DMS 273 (cell line): ENCODE measurements around the gene NCKAP5.

Experiments
- DNase-seq: peaks from one replicate; lab custom pipeline; 2025; ENCODE audit not compliant: unreplicated experiment; lab: John Stamatoyannopoulos, UW

NCKAP5 gene

GRCh38 chr2:133405252-133405651, 163.0 kb downstream of the NCKAP5 start:
- DNase-seq: no peak

- no peak for DNase-seq
Observed at GRCh38 chr2:133400411-133400810, 167.9 kb downstream of the NCKAP5 start.

GRCh38 chr2:133393895-133394294, 174.4 kb downstream of the NCKAP5 start:
- DNase-seq: no peak

- no peak for DNase-seq
Observed at GRCh38 chr2:133390156-133390555, 178.1 kb downstream of the NCKAP5 start.

GRCh38 chr2:133389569-133389968, 178.7 kb downstream of the NCKAP5 start:
- no peak for DNase-seq

DNA sequence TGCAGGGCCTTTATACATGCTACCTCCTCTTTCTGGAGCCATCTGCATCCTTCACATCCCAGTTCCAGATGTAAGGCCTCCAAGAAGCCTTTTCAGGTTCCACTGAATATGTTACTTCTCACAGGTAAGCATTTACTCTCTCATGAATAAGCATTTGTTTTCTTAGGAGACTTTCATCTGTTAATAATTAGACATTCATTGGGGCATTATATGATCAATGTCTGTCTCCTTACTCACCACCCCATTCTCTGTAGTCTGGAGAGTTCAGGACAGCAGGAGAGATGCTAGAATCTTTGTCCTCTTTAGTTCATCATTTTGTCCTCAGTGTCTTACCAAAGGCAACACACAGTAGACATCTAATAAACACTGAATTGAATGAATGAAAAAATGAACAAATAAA, 185.7 kb downstream of the NCKAP5 start:
- no peak for DNase-seq

DNA sequence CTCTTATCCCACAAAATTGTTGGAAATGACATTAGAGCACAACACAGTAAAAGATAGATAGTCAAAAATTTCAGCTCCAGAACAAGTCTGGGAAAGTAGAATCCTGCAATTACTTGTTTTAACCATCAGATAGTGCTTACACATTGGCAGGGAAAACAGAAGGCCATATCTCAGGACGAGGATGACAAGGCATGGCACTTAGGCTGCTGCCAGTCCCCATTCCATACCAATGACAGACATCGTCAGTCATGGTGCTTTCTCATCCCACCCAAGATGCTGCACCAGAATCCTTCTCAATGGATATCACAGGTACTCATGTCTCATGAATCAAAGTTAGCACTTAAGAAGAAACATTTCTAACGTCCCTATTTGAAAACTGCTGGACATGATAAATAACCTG, 187.3 kb downstream of the NCKAP5 start:
- DNase-seq: no peak

- DNase-seq: no peak
Observed at GRCh38 chr2:133378928-133379549, 189.2 kb downstream of the NCKAP5 start.

- DNase-seq: no peak
Observed at GRCh38 chr2:133378386-133378785, 189.9 kb downstream of the NCKAP5 start.

DNA sequence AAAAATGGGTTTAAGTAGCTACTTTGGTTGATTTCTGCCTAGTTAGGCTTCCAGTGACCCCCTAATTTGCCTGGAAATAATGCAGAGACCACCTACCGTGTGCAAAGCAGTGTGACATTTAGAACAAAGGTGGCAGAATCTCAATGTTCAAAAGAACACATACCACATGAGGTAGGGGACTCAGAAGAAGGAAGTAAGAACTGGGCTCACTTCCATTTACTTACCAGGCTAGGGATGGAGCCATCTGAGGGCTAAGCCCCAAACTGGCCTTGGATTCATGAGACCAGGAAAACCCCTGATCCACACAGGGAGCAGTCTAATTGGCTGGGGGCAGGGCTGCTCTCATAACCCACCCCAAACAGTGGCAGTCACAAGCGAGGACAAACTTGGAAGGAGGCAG, 190.7 kb downstream of the NCKAP5 start:
- no peak for DNase-seq

DNA sequence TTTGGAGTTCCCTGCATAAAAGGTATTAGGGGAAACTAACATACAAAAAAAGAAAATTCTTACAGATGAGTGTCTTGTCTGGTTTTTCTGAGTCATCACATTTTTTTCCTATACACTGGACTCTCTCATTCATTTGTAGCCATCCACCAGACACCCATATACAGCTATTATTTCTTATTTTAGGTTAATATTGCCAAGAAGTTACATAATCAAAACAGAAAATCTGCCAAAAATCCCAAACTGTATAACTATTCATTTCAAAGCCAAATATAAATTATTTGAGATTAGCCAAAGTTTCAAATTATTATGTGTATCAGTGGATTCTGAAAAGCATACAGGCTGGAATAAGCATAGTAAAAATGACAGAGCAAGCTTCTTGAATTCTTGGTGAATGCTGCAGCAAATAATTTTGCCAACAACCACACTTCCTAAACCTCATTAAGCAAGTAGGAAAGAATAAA, 191.2 kb downstream of the NCKAP5 start:
- no peak for DNase-seq

DNA sequence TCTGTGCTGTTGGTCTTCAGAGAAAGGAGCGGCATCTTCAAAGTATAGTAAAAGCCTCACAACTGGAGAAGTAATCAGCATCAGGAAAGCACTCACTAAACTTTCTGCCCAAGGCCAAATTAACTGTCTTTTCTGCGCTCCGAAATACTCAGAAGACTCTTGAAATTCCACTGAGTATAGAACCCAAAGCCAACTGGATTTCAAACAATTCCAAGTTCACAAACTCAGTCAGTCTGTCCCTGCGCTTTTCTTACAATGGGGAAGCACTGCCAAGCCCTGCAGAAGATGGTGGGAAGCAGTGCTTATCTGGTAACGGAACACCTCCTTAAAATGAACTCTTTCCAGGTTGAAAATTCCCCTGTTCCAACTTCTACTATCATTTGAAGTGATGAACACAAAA, 193.5 kb downstream of the NCKAP5 start:
- DNase-seq: no peak

GRCh38 chr2:133371286-133371685, 197.0 kb downstream of the NCKAP5 start:
- no peak for DNase-seq

DNA sequence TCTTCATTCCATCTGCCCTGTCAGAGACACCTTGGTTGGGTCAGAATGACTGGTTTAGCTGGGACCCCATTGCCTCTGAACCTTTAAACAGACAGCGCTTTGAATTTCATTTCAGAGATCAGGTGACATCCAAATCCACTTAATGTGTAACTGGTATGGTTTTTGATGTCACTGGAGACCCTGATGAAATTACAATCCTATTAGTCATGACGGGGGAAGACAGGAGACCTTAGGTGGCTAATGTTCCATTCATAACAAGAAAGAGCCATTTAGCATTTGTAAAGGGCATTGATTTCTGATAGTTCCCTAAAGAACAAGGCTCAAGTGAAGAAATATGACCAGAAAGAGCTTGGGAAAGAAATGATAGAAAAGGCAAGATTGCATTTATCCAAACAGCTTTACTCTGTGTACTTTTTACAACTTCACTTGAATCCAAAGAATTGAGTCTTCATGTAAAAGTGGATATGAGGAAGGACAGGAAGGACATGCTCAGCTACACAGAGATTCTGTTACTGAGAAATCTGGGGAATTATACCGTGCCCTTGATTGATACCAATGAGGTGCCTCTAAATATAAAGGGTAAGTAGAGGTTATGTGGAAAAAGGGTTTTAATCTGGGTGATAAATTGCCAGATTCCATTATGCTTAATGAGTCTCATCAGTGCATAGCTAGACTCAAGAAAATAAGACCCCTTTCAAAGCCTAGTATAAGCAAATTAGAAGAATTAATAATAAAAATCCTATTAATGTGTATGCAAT, 198.2 kb downstream of the NCKAP5 start:
- DNase-seq: no peak

- DNase-seq: no peak
Observed at GRCh38 chr2:133365117-133365516, 203.1 kb downstream of the NCKAP5 start.

GRCh38 chr2:133364636-133365035, 203.6 kb downstream of the NCKAP5 start:
- DNase-seq: no peak

DNA sequence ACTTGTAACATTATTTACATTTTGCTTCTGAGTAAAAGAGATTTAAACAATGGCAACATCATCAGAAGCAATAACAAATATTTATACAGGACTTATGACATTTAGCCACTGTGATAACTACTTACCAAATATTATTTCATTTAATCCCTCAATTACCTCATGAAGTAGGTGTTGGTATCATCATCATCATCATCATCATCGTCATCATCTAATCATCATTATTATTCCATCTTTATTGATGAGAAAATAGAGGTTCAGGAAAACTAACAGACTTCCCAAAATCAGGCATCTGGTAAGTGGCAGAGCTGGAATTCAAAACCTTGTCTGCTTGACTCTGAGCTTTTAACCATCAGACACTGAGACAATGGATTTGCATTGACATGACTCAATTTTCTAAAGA, 204.4 kb downstream of the NCKAP5 start:
- DNase-seq: no peak

GRCh38 chr2:133362061-133362476, 206.2 kb downstream of the NCKAP5 start:
- peak; percentile 33 for DNase-seq

- no peak for DNase-seq
Observed at GRCh38 chr2:133360882-133361281, 207.4 kb downstream of the NCKAP5 start.

GRCh38 chr2:133360190-133360589, 208.1 kb downstream of the NCKAP5 start:
- DNase-seq: no peak

DNA sequence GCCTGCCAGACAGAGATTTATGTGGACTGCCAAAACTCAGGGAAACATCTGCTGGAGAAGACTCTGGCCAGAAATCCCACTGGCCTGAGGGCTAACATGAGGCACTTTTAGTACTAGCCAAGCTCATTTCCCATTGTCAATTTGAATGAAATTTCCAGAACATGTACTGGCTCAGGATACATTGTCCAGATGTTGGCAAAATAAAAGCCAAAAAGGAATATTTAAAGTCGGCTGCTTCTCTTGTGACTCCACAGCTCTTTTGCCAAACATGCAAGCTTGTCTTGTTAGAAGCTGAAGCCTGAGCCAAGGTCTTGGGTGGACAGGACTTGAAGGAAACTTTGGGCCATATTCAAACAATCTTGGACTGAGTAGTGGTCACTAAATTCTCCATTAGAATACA, 215.5 kb downstream of the NCKAP5 start:
- no peak for DNase-seq

- DNase-seq: peak; percentile 42
Observed at GRCh38 chr2:133346654-133347053, 221.6 kb downstream of the NCKAP5 start.

GRCh38 chr2:133345638-133346037, 222.6 kb downstream of the NCKAP5 start:
- no peak for DNase-seq
